Measurements from ENCODE around the gene MORN1.

Gene MORN1

GRCh38 chr1:2348346-2349325, 42.7 kb downstream of the MORN1 start:
- no peaks in the 10 kb centered on the region for H3K4me1 ChIP-seq (ENCODE audit: control insufficient read depth, low read length)
- H3K27me3 ChIP-seq (ENCODE audit: control insufficient read depth, low read length), result no peaks in the 10 kb centered on the region
- no peaks in the 10 kb centered on the region for H3K79me2 ChIP-seq (ENCODE audit: control insufficient read depth, low read length)
- H3K36me3 ChIP-seq (ENCODE audit: control insufficient read depth, low read length), result no peaks in the 10 kb centered on the region
- no peaks in the 10 kb centered on the region; the same call in 1 of the 2 replicates for H3F3A ChIP-seq (ENCODE audit: control insufficient read depth, insufficient read depth)
- no peak for TF ChIP-seq CTCF (IDR thresholded peaks at IDR 0.05; ENCODE audit: low read depth, low read length, poor library complexity, severe bottlenecking)
- TF ChIP-seq EZH2phosphoT487 (IDR thresholded peaks at IDR 0.05; ENCODE audit: borderline replicate concordance, low read length), result no peak
- no peaks in the 10 kb centered on the region for H4K20me1 ChIP-seq (ENCODE audit: control insufficient read depth, insufficient read depth, low read depth, low read length)
- no peak overlapping the region for H3K27ac ChIP-seq (ENCODE audit: low read depth, low read length)
- H3K9me3 ChIP-seq (ENCODE audit: control insufficient read depth, insufficient read depth, low read length), result no peaks in the 10 kb centered on the region
- no peaks in the 10 kb centered on the region for H3K9me2 ChIP-seq (replicated peaks; ENCODE audit: control insufficient read depth, low read length)
- no peak overlapping the region for H3K4me3 ChIP-seq (ENCODE audit: low read length)
- H3K4me2 ChIP-seq (ENCODE audit: low read length), result no peak overlapping the region

- TF ChIP-seq EZH2phosphoT487 (IDR thresholded peaks at IDR 0.05; ENCODE audit: borderline replicate concordance, low read length) (no peak), CTCF (IDR thresholded peaks at IDR 0.05; ENCODE audit: low read depth, low read length, poor library complexity, severe bottlenecking) (no peak)
- Histone ChIP-seq H3K4me2 (ENCODE audit: low read length) (no peak overlapping the region), H3K4me1 (ENCODE audit: control insufficient read depth, low read length) (no peaks in the 10 kb centered on the region), H3K9me3 (ENCODE audit: control insufficient read depth, insufficient read depth, low read length) (no peaks in the 10 kb centered on the region), H3K79me2 (ENCODE audit: control insufficient read depth, low read length) (no peaks in the 10 kb centered on the region), H4K20me1 (ENCODE audit: control insufficient read depth, insufficient read depth, low read depth, low read length) (no peaks in the 10 kb centered on the region), H3F3A (ENCODE audit: control insufficient read depth, insufficient read depth) (no peaks in the 10 kb centered on the region; the same call in 1 of the 2 replicates), H3K36me3 (ENCODE audit: control insufficient read depth, low read length) (no peaks in the 10 kb centered on the region), H3K9me2 (replicated peaks; ENCODE audit: control insufficient read depth, low read length) (no peaks in the 10 kb centered on the region), H3K27ac (ENCODE audit: low read depth, low read length) (no peak overlapping the region), H3K4me3 (ENCODE audit: low read length) (no peak overlapping the region), H3K27me3 (ENCODE audit: control insufficient read depth, low read length) (no peaks in the 10 kb centered on the region)
Measured at GRCh38 chr1:2347896-2348295, 43.5 kb downstream of the MORN1 start.

GRCh38 chr1:2347409-2347785, 44.0 kb downstream of the MORN1 start:
- no peaks in the 10 kb centered on the region for H4K20me1 ChIP-seq (ENCODE audit: control insufficient read depth, insufficient read depth, low read depth, low read length)
- H3K27ac ChIP-seq (ENCODE audit: low read depth, low read length), result no peak overlapping the region
- TF ChIP-seq EZH2phosphoT487 (IDR thresholded peaks at IDR 0.05; ENCODE audit: borderline replicate concordance, low read length) (no peak), CTCF (IDR thresholded peaks at IDR 0.05; ENCODE audit: low read depth, low read length, poor library complexity, severe bottlenecking) (no peak)
- no peak overlapping the region for H3K4me2 ChIP-seq (ENCODE audit: low read length)
- H3K36me3 ChIP-seq (ENCODE audit: control insufficient read depth, low read length), result no peaks in the 10 kb centered on the region
- no peaks in the 10 kb centered on the region for H3K9me3 ChIP-seq (ENCODE audit: control insufficient read depth, insufficient read depth, low read length)
- H3K79me2 ChIP-seq (ENCODE audit: control insufficient read depth, low read length), result no peaks in the 10 kb centered on the region
- H3K4me3 ChIP-seq (ENCODE audit: low read length), result no peak overlapping the region
- H3F3A ChIP-seq (ENCODE audit: control insufficient read depth, insufficient read depth), result no peaks in the 10 kb centered on the region; the same call in 1 of the 2 replicates
- H3K4me1 ChIP-seq (ENCODE audit: control insufficient read depth, low read length), result no peaks in the 10 kb centered on the region
- no peaks in the 10 kb centered on the region for H3K27me3 ChIP-seq (ENCODE audit: control insufficient read depth, low read length)
- no peaks in the 10 kb centered on the region for H3K9me2 ChIP-seq (replicated peaks; ENCODE audit: control insufficient read depth, low read length)
